H1 (cell line): ENCODE results near the gene ABL1. TPM values are rescaled to one million over a fixed set of nuclear protein-coding genes. Genes with fewer than 3 reads are reported as not detected.
A peak's percentile ranks its signal among the peaks of the same experiment; 100 is the strongest.

Experiments
- ASH2L ChIP-seq: fragments of 200-600, 300-600 bp; sonication (generic); IDR thresholded peaks from one replicate; pipeline ENCODE4 v1.7.1; 2017; ENCODE audit warnings: low read length
- CHD1 ChIP-seq: IDR thresholded peaks from 2 replicates; pipeline ENCODE4 v1.6.1; 2012; ENCODE audit warnings: low read depth, low read length, improper control_type of control experiment
- CREB1 ChIP-seq: IDR thresholded peaks from 2 replicates; pipeline ENCODE4 v1.6.1; 2012; ENCODE audit warnings: inconsistent platforms
- EGR1 ChIP-seq: IDR thresholded peaks from 2 replicates; pipeline ENCODE4 v1.6.1; 2011; ENCODE audit warnings: low read depth, low read length, borderline replicate concordance
- HDAC2 ChIP-seq, 2 experiments: fragments of 300-600 bp in 1 of 2; sonication (generic) in 1 of 2; IDR thresholded peaks; 2 replicates each; pipeline ENCODE4 v1.6.1; 2011 to 2012; ENCODE audit warnings: low read depth in 2 of 2, low read length in 2 of 2, mild to moderate bottlenecking in 2 of 2, moderate library complexity in 2 of 2, borderline replicate concordance in 1 of 2, inconsistent platforms in 1 of 2
- JUN ChIP-seq: IDR thresholded peaks from 2 replicates; pipeline ENCODE4 v1.6.1; 2011; ENCODE audit warnings: low read depth, mild to moderate bottlenecking, improper control_type of control experiment, low read length
- JUND ChIP-seq: IDR thresholded peaks from 2 replicates; pipeline ENCODE4 v1.6.1; 2011; ENCODE audit warnings: mild to moderate bottlenecking, improper control_type of control experiment, low read length
- KDM4A ChIP-seq: IDR thresholded peaks from one replicate; pipeline ENCODE4 v1.7.1; 2012; ENCODE audit warnings: low read depth, mild to moderate bottlenecking, moderate library complexity, low read length, inconsistent platforms; ENCODE audit not compliant: severe bottlenecking
- NANOG ChIP-seq: IDR thresholded peaks from 2 replicates; pipeline ENCODE4 v1.6.1; 2011; ENCODE audit warnings: low read length, low read depth, mild to moderate bottlenecking, inconsistent platforms; ENCODE audit not compliant: insufficient read depth, poor library complexity, severe bottlenecking
- PHF8 ChIP-seq: fragments of 200-600 bp; sonication (generic); conservative IDR thresholded peaks from 2 replicates; pipeline ENCODE4 v1.7.1; 2012; ENCODE audit warnings: low read depth, mild to moderate bottlenecking, inconsistent platforms, low read length, moderate library complexity
- POLR2AphosphoS5 ChIP-seq: IDR thresholded peaks from 2 replicates; pipeline ENCODE4 v1.6.1; 2011; ENCODE audit warnings: low read depth, low read length
- POU5F1 ChIP-seq: IDR thresholded peaks from 2 replicates; pipeline ENCODE4 v1.6.1; 2011; ENCODE audit warnings: low read depth, mild to moderate bottlenecking, low read length, moderate library complexity
- RBBP5 ChIP-seq: IDR thresholded peaks from 2 replicates; pipeline ENCODE4 v1.7.1; 2012; ENCODE audit warnings: low read depth, mild to moderate bottlenecking, inconsistent platforms, low read length, moderate library complexity, borderline replicate concordance
- RNF2 ChIP-seq: fragments of 200-900, 300-1000 bp; sonication (generic); IDR thresholded peaks from 2 replicates; pipeline ENCODE4 v1.7.1; 2016; ENCODE audit warnings: borderline replicate concordance, low read depth, mild to moderate bottlenecking, antibody characterized with exemption, low read length; ENCODE audit not compliant: poor library complexity, severe bottlenecking; ENCODE audit errors: missing control alignments
- SIRT6 ChIP-seq: IDR thresholded peaks from one replicate; pipeline ENCODE4 v1.7.1; 2012; ENCODE audit warnings: low read length, inconsistent platforms
- SIX5 ChIP-seq: IDR thresholded peaks from 2 replicates; pipeline ENCODE4 v1.6.1; 2011; ENCODE audit warnings: mild to moderate bottlenecking, low read depth, low read length
- SP2 ChIP-seq: IDR thresholded peaks from 2 replicates; pipeline ENCODE4 v1.6.1; 2012; ENCODE audit warnings: mild to moderate bottlenecking, low read length, inconsistent platforms
- TAF1 ChIP-seq: IDR thresholded peaks from 2 replicates; pipeline ENCODE4 v1.6.1; 2011; ENCODE audit warnings: mild to moderate bottlenecking, low read depth, low read length
- TBP ChIP-seq: IDR thresholded peaks from 2 replicates; pipeline ENCODE4 v1.6.1; 2011; ENCODE audit warnings: low read depth, low read length, improper control_type of control experiment
- TCF12 ChIP-seq: IDR thresholded peaks from 2 replicates; pipeline ENCODE4 v1.6.1; 2011; ENCODE audit warnings: low read depth, mild to moderate bottlenecking, low read length
- polyA plus RNA-seq, 7 experiments: library from polyadenylated mRNA; depleted of rRNA in 3 of 7; stranded (reverse) in 5 of 7; unstranded in 2 of 7; fragments of >200 nt in 5 of 7; fragments of 200-250 nt in 2 of 7; gene quantifications; 1 replicate in 5 of 7; 2 replicates in 1 of 7; 4 replicates in 1 of 7; pipeline versions ENCODE4 v1.2.1 to v1.2.3, GENCODE V29; 2011 to 2013; ENCODE audit warnings: missing spikeins in 2 of 7, mixed read lengths in 2 of 7
- total RNA-seq: library from RNA; stranded (reverse); fragmentation: NEBNext Ultra II Directional; extraction: Animal tissue kit (Norgen Biotek cat#: 25700); gene quantifications from 2 replicates; pipeline ENCODE4 v1.2.1, GENCODE V29; 2021
- TF ChIP-seq, protein P1 (sequence below): IDR thresholded peaks from 2 replicates; pipeline ENCODE4 v1.6.1; 2012; ENCODE audit warnings: low read length, inconsistent platforms

Gene ABL1
- total and polyA plus RNA-seq, 2 of the 8 experiments (the other 6 are each of a cell fraction or from before 2014, with no cell fraction given) = 35.3 to 104 TPM

DNA sequence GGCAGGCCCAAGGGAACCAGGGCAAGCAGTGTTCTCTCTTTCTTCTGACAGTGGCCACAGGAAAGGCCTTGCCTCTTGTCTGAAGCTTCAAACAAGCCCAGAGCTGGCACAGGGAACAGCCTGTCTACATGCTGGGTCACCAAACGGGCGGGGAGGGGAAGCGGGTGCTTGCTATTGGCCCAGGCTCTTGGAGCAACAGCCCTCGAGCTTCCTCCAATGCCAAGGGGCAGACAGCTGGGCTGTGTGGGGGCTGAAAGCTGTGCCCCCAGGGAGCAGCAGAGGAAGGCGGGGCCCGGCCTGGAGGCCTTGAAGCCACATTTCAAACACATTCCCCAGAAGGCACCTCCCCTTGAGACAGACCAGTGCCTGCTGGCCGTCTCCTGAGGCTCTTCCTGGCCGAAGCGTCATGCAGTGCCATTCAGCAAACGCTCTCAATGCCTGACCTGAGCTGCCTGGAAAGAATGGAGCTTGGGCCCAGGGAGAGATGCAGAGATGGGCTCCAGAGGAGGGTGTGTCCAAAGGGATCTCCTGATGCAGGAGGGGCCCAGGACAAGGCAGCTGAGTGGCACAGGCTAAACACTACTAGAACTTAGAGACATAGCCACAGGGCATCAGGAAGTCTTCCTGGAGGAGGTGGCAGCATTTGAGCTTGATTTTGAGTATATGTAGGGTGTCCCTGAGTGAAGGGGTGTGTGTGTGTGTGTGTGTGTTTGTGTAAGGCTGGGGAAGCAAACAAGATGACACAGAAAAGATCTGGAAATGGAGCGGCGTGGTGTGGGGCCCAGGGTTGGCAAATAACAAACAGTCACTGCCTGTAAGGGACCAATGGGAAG lies 101.4 kb downstream of the ABL1 start (continued):
- TF ChIP-seq, protein P1, sequence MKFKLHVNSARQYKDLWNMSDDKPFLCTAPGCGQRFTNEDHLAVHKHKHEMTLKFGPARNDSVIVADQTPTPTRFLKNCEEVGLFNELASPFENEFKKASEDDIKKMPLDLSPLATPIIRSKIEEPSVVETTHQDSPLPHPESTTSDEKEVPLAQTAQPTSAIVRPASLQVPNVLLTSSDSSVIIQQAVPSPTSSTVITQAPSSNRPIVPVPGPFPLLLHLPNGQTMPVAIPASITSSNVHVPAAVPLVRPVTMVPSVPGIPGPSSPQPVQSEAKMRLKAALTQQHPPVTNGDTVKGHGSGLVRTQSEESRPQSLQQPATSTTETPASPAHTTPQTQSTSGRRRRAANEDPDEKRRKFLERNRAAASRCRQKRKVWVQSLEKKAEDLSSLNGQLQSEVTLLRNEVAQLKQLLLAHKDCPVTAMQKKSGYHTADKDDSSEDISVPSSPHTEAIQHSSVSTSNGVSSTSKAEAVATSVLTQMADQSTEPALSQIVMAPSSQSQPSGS = no peak
- TF ChIP-seq SP2 = no peak
- no peak for TF ChIP-seq POLR2AphosphoS5
- no peak for TF ChIP-seq JUN
- TF ChIP-seq TBP = 0 out of 2 replicates have a peak, but pooled peaks have one; percentile 20
- TF ChIP-seq HDAC2 (IDR thresholded peaks at IDR 0.05; ENCODE audit: borderline replicate concordance in 1 of 2, low read depth in 2 of 2, low read length in 2 of 2) = peak in 1 of 2 experiments; percentile 15; a peak in 1 of 4 replicates
- TF ChIP-seq SIX5 = no peak
- TF ChIP-seq RNF2 = no peak
- no peak for TF ChIP-seq KDM4A
- TF ChIP-seq TCF12 = no peak
- no peak for TF ChIP-seq CHD1
- no peak for TF ChIP-seq NANOG
- TF ChIP-seq RBBP5 = no peak
- no peak for TF ChIP-seq JUND
- TF ChIP-seq TAF1 = peak; percentile 15; the same call in 1 of the 2 replicates
- TF ChIP-seq ASH2L = peak; percentile 45
- no peak for TF ChIP-seq PHF8
- TF ChIP-seq SIRT6 = no peak
- TF ChIP-seq CREB1 = 0 out of 2 replicates have a peak, but pooled peaks have one; percentile 38
- no peak for TF ChIP-seq EGR1
- no peak for TF ChIP-seq POU5F1
